ENCODE results near the gene IL22RA2.
A peak's percentile ranks its signal among the peaks of the same experiment; 100 is the strongest.

Gene IL22RA2

DNA sequence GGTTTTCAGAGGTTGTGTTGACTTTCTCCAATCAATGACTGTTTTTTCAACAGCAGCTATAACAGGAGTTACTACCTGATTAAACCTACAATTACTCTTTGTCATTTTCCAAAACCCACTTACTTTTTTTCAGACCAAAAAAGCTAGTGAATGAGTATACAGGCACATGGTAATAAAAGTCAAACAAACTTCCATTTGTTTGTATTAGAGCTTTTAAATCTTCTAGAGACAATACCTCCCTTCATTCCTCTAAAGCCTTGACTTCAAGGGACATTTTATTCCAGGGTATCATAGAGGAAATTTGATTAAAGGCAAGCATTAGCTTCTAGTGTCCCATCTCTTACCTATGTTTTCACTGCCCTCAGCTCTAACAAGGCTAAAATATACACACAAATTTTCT lies 52.7 kb downstream of the IL22RA2 start:
- no peak for TF ChIP-seq GFI1B (tag by site-specific recombination; IDR thresholded peaks at IDR 0.05)
- no peak for TF ChIP-seq ZNF585B (tag by site-specific recombination; IDR thresholded peaks at IDR 0.05)
- Histone ChIP-seq H3K4me1 (ENCODE audit: control insufficient read depth, insufficient read depth, low read length) (no peaks in the 10 kb centered on the region), H3K36me3 (ENCODE audit: control insufficient read depth in 2 of 2, insufficient read depth in 1 of 2, low read length in 2 of 2) (no peaks in the 10 kb centered on the region), H3K27ac (ENCODE audit: extremely low read depth, low read depth, low read length) (no peak overlapping the region), H3K9me3 (ENCODE audit: control insufficient read depth, insufficient read depth, low read depth, low read length) (no peaks in the 10 kb centered on the region), H3K4me3 (ENCODE audit: low read depth, low read length) (no peak overlapping the region)
- CTCF ChIA-PET, result interaction anchor here (0.7 to 2.0 kb wide), 5 partner anchors 11 to 521 kb away, joined by 3 to 6 read pairs (median 3); no protein-coding TSS in a partner anchor
- POLR2A ChIA-PET, result no interaction called here

GRCh38 chr6:137119196-137120104 lies 54.0 kb downstream of the IL22RA2 start:
- CTCF ChIA-PET, result interaction anchor here (1.8 to 2.0 kb wide), 2 partner anchors 195 to 296 kb away, joined by 4 to 6 read pairs; no protein-coding TSS in a partner anchor
- TF ChIP-seq, protein P1, sequence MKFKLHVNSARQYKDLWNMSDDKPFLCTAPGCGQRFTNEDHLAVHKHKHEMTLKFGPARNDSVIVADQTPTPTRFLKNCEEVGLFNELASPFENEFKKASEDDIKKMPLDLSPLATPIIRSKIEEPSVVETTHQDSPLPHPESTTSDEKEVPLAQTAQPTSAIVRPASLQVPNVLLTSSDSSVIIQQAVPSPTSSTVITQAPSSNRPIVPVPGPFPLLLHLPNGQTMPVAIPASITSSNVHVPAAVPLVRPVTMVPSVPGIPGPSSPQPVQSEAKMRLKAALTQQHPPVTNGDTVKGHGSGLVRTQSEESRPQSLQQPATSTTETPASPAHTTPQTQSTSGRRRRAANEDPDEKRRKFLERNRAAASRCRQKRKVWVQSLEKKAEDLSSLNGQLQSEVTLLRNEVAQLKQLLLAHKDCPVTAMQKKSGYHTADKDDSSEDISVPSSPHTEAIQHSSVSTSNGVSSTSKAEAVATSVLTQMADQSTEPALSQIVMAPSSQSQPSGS (tag by site-specific recombination; IDR thresholded peaks at IDR 0.05; ENCODE audit: low read depth), result no peak
- TF ChIP-seq ZNF701 (tag by site-specific recombination; IDR thresholded peaks at IDR 0.05), result no peak
- peak; percentile 39; the same call in 1 of the 2 replicates for TF ChIP-seq ZNF549 (tag by site-specific recombination; IDR thresholded peaks at IDR 0.05)
- no peak for TF ChIP-seq ZNF529 (tag by site-specific recombination; IDR thresholded peaks at IDR 0.05; ENCODE audit: insufficient replicate concordance)
- no peak for TF ChIP-seq ZNF140 (tag by site-specific recombination; IDR thresholded peaks at IDR 0.05)
- TF ChIP-seq, protein P2, sequence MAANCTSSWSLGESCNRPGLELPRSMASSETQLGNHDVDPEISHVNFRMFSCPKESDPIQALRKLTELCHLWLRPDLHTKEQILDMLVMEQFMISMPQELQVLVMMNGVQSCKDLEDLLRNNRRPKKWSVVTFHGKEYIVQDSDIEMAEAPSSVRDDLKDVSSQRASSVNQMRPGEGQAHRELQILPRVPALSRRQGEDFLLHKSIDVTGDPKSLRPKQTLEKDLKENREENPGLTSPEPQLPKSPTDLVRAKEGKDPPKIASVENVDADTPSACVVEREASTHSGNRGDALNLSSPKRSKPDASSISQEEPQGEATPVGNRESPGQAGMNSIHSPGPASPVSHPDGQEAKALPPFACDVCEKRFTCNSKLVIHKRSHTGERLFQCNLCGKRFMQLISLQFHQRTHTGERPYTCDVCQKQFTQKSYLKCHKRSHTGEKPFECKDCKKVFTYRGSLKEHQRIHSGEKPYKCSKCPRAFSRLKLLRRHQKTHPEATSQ (tag by site-specific recombination; IDR thresholded peaks at IDR 0.05), result no peak
- TF ChIP-seq SETDB1 (IDR thresholded peaks at IDR 0.05; ENCODE audit: insufficient read length, low read length), result peak; percentile 98
- TF ChIP-seq, protein P3, sequence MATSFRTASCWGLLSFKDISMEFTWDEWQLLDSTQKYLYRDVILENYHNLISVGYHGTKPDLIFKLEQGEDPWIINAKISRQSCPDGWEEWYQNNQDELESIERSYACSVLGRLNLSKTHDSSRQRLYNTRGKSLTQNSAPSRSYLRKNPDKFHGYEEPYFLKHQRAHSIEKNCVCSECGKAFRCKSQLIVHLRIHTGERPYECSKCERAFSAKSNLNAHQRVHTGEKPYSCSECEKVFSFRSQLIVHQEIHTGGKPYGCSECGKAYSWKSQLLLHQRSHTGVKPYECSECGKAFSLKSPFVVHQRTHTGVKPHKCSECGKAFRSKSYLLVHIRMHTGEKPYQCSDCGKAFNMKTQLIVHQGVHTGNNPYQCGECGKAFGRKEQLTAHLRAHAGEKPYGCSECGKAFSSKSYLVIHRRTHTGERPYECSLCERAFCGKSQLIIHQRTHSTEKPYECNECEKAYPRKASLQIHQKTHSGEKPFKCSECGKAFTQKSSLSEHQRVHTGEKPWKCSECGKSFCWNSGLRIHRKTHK (tag by site-specific recombination; IDR thresholded peaks at IDR 0.05), result 0 out of 2 replicates have a peak, but pooled peaks have one; percentile 14
- TF ChIP-seq ZBTB48 (tag by site-specific recombination; IDR thresholded peaks at IDR 0.05), result no peak
- no peak for TF ChIP-seq BCL11B (tag by site-specific recombination; IDR thresholded peaks at IDR 0.05; ENCODE audit: low read depth)
- no peak for TF ChIP-seq YY2 (tag by site-specific recombination; IDR thresholded peaks at IDR 0.05)
- TF ChIP-seq ZNF155 (tag by site-specific recombination; IDR thresholded peaks at IDR 0.05), result no peak
- no peak for TF ChIP-seq ZNF585B (tag by site-specific recombination; IDR thresholded peaks at IDR 0.05)
- TF ChIP-seq ZNF670 (tag by site-specific recombination; IDR thresholded peaks at IDR 0.05; ENCODE audit: low read depth), result no peak
- TF ChIP-seq ZNF600 (tag by site-specific recombination; IDR thresholded peaks at IDR 0.05), result no peak
- TF ChIP-seq ZNF654 (tag by site-specific recombination; IDR thresholded peaks at IDR 0.05; ENCODE audit: low read depth), result no peak
- TF ChIP-seq TRIM28 (IDR thresholded peaks at IDR 0.05; ENCODE audit: borderline replicate concordance, low read length), result peak; percentile 84; the same call in 1 of the 2 replicates
- TF ChIP-seq ZNF501 (tag by site-specific recombination; IDR thresholded peaks at IDR 0.05), result no peak
- no peaks in the 10 kb centered on the region for H3K9me3 ChIP-seq (ENCODE audit: control insufficient read depth, insufficient read depth, low read depth, low read length)
- H3K4me1 ChIP-seq (ENCODE audit: control insufficient read depth, insufficient read depth, low read length), result no peaks in the 10 kb centered on the region
- no peaks in the 10 kb centered on the region for H3K36me3 ChIP-seq (ENCODE audit: control insufficient read depth in 2 of 2, insufficient read depth in 1 of 2, low read length in 2 of 2)
- POLR2A ChIA-PET, result no interaction called here
- H3K4me3 ChIP-seq (ENCODE audit: low read depth, low read length), result no peak overlapping the region
- H3K27ac ChIP-seq (ENCODE audit: extremely low read depth, low read depth, low read length), result no peak overlapping the region
